Left cardiac atrium (tissue), 4 donors: ENCODE data around the gene PIK3R6. TPM values are rescaled to one million over a fixed set of nuclear protein-coding genes. Genes with fewer than 3 reads are reported as not detected.
A peak's percentile ranks its signal among the peaks of the same experiment; 100 is the strongest.

Source experiments
- ATAC-seq, 2 donors: fragments of 200-7000 bp; cut with Tn5 transposase; one replicate each; pipeline ENCODE4 v1.9.1; 2020; ENCODE audit warnings: mild to moderate bottlenecking in 2 of 2, moderate library complexity in 2 of 2
- DNase-seq: peaks from one replicate; pipeline ENCODE4 v3.0.0-alpha.2; 2020
- intact Hi-C, 2 donors: fragments of 100-400 bp; cut with DNase I; formaldehyde crosslinking; loops; one replicate each; pipeline versions ENCODE4 v1.14.1 to v1.15.1; 2022 to 2023
- total RNA-seq, 2 donors: library from RNA; stranded (reverse); fragmentation: NEBNext Ultra II Directional; extraction: Animal tissue kit (Norgen Biotek cat#: 25700); gene quantifications; one replicate each; pipeline ENCODE4 v1.2.1, GENCODE V29; 2021
- donor health status: DM: no; HTN: yes; CAD: no.
- donor health status: DM: no; HTN: yes; CAD: no; lungs with severe emphysema.
- donor health status: DM: yes; HTN: yes; CAD: no.
- donor health status: Dilated cardiomyopathy.

Gene PIK3R6
- total RNA-seq, 2 donors from 2014 or later: 0.79 to 1.1 TPM

DNA sequence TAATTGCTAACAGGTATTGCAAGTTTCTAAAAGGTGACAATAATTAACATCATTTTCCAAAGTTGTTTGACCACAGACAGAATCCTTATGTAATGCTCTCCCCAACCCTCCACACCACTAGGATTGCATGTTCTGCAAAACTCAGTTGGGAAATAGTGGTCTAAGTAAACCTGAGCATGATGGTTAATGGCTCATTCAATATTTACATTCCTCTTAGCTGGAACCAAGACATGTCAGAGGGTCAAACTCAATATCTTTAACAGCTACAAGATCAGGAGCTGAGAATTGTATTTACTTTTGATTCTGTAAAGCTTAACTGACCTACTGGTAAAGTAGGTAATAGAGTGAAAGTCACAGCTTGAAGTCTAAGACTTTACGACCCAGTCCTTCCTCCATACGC lies 78.5 kb downstream of the PIK3R6 start:
- no peak for ATAC-seq
- intact Hi-C loops: loop anchor here in 1 of 2 donors (10.0 kb wide), 1 partner anchor 214 kb away; no protein-coding TSS in a partner anchor

GRCh38 chr17:8785547-8786413 lies 81.7 kb downstream of the PIK3R6 start:
- intact Hi-C loops: loop anchor here (2.0 to 10.0 kb wide), 2 partner anchors 211 to 375 kb away; no protein-coding TSS in a partner anchor
- ATAC-seq: peak; percentile 93 to 94
- DNase-seq: peak; percentile 79

More for the DNA sequence above, 78.5 kb downstream of the PIK3R6 start:
- no peak for DNase-seq

DNA sequence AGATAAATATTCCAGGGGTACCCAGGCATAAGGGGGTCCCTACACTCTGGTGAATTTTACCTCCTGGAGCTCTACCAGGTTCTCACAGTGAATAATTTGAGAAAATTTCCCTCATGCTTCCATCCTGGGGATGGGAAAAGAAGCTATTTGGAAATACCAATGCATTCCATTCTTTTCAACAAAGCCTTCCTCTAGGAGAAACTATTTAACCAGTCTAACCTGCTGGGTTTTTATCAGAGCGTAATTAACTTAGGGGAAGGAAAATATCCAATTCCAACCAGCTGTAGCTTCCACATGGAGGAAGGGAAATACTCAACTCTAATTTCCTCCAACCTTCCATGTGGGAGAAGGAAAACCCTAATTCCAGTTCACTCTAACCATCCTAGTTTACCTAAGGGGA lies 85.3 kb downstream of the PIK3R6 start:
- no peak for DNase-seq
- intact Hi-C loops: loop anchor here in 1 of 2 donors (10.0 kb wide), 1 partner anchor 207 kb away; no protein-coding TSS in a partner anchor
- no peak for ATAC-seq

GRCh38 chr17:8781776-8782175 lies 85.7 kb downstream of the PIK3R6 start:
- intact Hi-C loops: loop anchor here in 1 of 2 donors (10.0 kb wide), 1 partner anchor 207 kb away; no protein-coding TSS in a partner anchor
- no peak for DNase-seq
- ATAC-seq: no peak

DNA sequence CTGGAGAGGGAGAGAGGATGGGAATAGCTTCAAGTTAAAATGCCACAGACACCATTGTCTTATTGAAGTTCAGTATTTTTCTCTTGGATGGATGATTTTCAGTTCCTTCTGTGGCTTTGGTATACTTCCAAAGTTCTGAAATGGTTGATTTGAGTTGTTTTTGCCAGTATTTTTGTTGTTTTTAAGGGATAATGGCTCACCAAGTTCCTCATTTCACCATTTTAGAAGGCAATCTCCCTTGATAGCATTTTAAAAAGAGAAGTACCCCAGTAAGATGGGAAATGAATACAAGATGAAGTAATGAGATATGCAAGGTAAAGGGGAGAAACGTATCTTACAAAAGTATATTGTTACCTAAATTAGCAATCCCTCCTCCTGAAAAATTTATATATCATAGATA lies 90.6 kb downstream of the PIK3R6 start:
- ATAC-seq (no peak), DNase-seq (no peak)
- intact Hi-C loops: no loop called here

DNA sequence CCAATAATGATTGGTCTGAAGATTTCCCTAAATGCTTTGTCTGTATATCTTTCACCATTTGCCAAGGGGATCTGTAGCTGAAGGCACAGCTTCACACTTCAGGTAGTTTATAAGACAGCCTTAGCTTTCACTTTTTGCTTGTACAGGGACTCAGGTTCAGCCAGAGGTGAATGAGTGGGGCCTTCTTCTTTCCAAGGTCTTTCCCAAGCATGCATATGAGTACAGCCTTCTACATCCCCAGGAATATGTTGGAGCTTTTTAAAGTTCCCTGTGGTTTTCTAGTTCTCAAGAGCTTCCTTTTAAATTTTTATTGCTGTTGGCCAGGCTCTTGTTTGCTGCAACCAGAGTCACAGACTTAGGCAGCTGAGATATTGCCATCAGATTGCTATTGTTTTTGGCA lies 91.2 kb downstream of the PIK3R6 start:
- DNase-seq (no peak), ATAC-seq (no peak)
- intact Hi-C loops: no loop called here

DNA sequence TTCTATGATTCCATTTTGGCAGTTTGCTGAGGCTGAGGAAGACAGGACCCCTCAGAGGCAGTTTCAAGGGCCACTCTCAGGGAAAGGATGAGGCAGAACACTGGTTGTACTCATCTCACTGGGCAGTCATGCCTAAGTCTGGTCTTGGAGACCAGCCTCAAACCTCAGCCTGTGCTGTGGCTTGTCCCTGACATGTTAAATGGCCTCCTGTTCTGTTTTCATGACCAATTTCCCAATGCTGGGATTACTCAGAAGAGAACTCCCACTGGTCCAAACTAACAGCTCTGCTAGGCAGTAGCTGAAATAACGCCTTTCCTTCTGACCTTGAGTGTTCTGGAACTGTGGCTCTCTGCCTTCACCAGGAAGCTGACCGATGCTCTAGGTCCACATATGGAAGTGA lies 100.7 kb downstream of the PIK3R6 start:
- no peak for ATAC-seq
- DNase-seq: no peak
- intact Hi-C loops: no loop called here

DNA sequence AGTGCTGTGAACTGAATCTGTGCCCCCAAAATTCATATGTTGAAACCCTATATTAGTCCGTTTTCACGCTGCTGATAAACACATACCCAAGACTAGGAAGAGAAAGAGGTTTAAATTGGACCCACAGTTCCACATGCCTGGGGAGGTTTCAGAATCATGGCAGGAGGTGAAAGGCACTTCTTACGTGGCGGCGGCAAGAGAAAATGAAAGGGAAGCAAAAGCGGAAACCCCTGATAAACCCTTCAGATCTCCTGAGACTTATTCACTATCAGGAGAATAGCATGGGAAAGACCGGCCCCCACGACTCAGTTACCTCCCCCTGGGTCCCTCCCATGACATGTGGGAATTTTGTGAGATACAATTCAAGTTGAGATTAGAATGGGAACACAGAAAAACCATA lies 105.5 kb downstream of the PIK3R6 start:
- intact Hi-C loops: no loop called here
- DNase-seq (no peak), ATAC-seq (no peak)

DNA sequence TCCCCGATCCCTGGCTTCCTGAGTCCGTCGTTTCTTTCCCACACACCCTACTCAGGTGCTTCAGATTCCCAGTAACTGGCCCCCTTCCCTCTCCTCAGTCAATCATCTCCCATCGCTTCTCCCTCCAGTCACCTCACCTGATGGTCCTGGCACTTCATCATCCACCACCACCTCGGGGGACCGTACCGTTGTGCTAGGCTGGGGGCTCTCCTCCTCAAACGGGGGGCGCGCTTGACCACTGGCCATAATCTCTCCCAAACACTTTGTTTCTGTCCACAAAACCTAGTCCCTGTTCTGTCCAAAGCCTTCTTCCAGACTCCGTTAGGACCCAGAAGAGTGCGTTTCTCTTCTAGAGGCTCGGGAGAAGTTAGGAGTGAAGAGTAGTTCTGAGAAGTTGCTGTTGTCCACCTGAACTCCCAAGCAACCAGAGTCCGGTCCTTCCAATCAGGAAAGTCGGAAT lies 109.3 kb downstream of the PIK3R6 start, which contains the start of gene SPDYE4:
Gene SPDYE4 (minus strand): TSS at position 410 of the 460 bp plus-strand sequence. CDS start 164 bp downstream, at position 246.
- ATAC-seq: no peak
- intact Hi-C loops: no loop called here

GRCh38 chr17:8757189-8757588 lies 110.3 kb downstream of the PIK3R6 start:
- intact Hi-C loops: no loop called here
- no peak for ATAC-seq
- DNase-seq: no peak

More for the DNA sequence above, 109.3 kb downstream of the PIK3R6 start, which contains the start of gene SPDYE4:
- DNase-seq: no peak

DNA sequence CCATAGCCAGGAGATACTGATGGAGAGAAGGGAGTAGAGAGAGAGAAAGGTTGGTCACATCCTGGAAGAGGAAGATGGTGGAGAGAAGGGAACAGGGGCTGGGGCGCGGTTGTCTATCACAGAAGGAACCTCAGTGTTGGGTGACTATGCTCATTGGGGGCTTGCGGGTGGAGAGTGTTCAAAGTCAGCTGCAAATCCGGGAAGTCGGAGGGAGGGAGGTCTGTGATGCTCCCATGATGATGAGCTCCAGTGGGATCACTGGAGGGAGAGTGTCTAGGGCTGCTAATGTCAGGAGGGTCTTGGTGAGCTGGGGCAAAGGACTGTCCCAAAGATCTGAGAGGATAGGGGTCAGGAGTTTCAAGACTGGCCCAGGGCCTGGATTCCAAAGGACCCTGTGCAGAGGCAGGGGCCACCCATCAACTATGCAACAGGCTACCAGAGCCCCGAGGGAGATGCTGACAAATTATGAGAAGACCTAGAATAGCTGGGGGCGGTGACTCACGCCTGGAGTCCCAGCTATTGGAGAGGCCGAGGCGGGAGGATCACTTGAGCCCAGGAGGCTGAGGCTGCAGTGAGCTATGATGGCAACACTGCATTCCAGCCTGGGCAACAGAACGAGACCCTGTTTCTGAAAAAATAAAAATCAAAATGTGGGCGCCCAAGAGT lies 111.8 kb downstream of the PIK3R6 start:
- intact Hi-C loops: no loop called here
- DNase-seq (no peak), ATAC-seq (no peak)

DNA sequence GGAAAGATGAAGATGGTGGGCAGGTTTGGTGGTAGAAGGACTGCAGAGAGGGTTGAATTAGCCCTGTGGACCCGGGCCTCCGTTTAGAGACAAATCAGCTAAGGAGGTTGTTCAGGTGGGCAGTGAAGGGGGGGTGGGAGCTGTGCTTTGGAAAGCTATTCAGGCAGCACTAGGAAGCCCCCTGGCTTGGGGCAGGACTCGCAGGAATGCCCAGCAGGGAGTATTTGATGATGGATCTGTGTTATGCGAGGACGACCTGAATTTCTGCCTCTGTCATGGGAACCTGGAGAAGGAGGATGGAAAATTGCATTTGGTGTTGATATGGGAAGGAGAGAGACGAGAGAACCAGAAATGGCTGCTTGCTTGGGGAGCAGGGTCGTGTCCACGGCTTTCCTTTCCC lies 112.6 kb downstream of the PIK3R6 start:
- intact Hi-C loops: no loop called here
- no peak for DNase-seq
- no peak for ATAC-seq

- ATAC-seq: no peak
- intact Hi-C loops: no loop called here
These were observed 113.5 kb downstream of the PIK3R6 start for GRCh38 chr17:8753976-8754440.

GRCh38 chr17:8753136-8753975 lies 114.1 kb downstream of the PIK3R6 start:
- intact Hi-C loops: no loop called here
- no peak for DNase-seq
- no peak for ATAC-seq

More at GRCh38 chr17:8753976-8754440, 113.5 kb downstream of the PIK3R6 start:
- no peak for DNase-seq

Other genes starting within 250 kb of the PIK3R6 start
- 10 to 100 TPM; 49.9 to 52.9 TPM for gene MYH10, start 236.9 kb downstream of the PIK3R6 start, total RNA-seq
- gene CCDC42, start 122.8 kb downstream of the PIK3R6 start, total RNA-seq: not detected
- gene SPDYE4, start 109.1 kb downstream of the PIK3R6 start, total RNA-seq: not detected
- not detected for gene MFSD6L, start 68.3 kb downstream of the PIK3R6 start, total RNA-seq
- 1 to 10 TPM; 6.3 TPM for gene PIK3R5, start 98.0 kb upstream of the PIK3R6 start, total RNA-seq
- 100 to 1,000 TPM in 1 of 2 donors, 10 to 100 TPM in 1; 99.9 to 167 TPM for gene NTN1, start 153.8 kb upstream of the PIK3R6 start, total RNA-seq